Adrenal gland (tissue), 12 donors: ENCODE measurements around the gene MUTYH. TPM values are rescaled to one million over a fixed set of nuclear protein-coding genes. Genes with fewer than 3 reads are reported as not detected.

ENCODE experiments used
- DNase-seq, 7 donors: peaks; one replicate each; pipeline ENCODE4 v3.0.0-alpha.2; 2019 to 2020
- H3K27ac ChIP-seq, 5 donors: fragments of 200-600 bp; sonication (generic) in 4 of 5; 1 replicate in 3 of 5; 2 replicates in 2 of 5; pipeline versions ENCODE4 v1.5.1 to v1.8.0; 2016 to 2020; ENCODE audit warnings: mild to moderate bottlenecking in 1 of 5
- H3K27me3 ChIP-seq: fragments of 200-600 bp; 2 replicates; pipeline ENCODE4 v1.8.0; 2021
- H3K36me3 ChIP-seq, 2 donors: fragments of 200-600 bp; replicated peaks in 1 of 2; 1 replicate in 1 of 2; 2 replicates in 1 of 2; pipeline versions ENCODE4 v1.5.1 to v1.8.0; 2018 to 2022
- H3K4me1 ChIP-seq, 2 donors: fragments of 200-600 bp; replicated peaks in 1 of 2; 1 replicate in 1 of 2; 2 replicates in 1 of 2; pipeline versions ENCODE4 v1.5.1 to v1.8.0; 2018 to 2021
- H3K4me3 ChIP-seq, 4 donors: fragments of 200-600 bp; sonication (generic) in 3 of 4; one replicate each; pipeline ENCODE4 v1.5.1; 2016 to 2018
- H3K9me3 ChIP-seq, 3 donors: fragments of 200-600 bp; sonication (generic) in 1 of 3; replicated peaks in 1 of 3; 1 replicate in 2 of 3; 2 replicates in 1 of 3; pipeline versions ENCODE4 v1.5.1 to v1.8.0; 2016 to 2021
- CTCF ChIP-seq, 6 experiments: fragments of 450-650 bp in 4 of 6; fragments of 200-600 bp in 2 of 6; sonication (generic) in 1 of 6; IDR thresholded peaks; 1 replicate in 5 of 6; 2 replicates in 1 of 6; pipeline versions ENCODE4 v1.5.1 to v1.8.0; 2016 to 2021; ENCODE audit warnings: antibody characterized with exemption in 6 of 6, mild to moderate bottlenecking in 2 of 6, moderate library complexity in 1 of 6
- POLR2A ChIP-seq, 2 donors: fragments of 450-650 bp; IDR thresholded peaks; one replicate each; pipeline ENCODE4 v1.6.1; 2017; ENCODE audit warnings: antibody characterized with exemption in 2 of 2, mild to moderate bottlenecking in 2 of 2, moderate library complexity in 1 of 2
- whole genome bisulfite sequencing, 4 donors: extraction: QIAGEN DNeasy Blood & Tissue Kit in 2 of 4; methylation state at CpG; one replicate each; pipeline versions ENCODE4 v1.1.5 to v1.1.7; 2013 to 2017; 5-methylcytosine and 5-hydroxymethylcytosine counted together
- intact Hi-C, 2 donors: fragments of 100-400 bp; cut with DNase I; formaldehyde crosslinking; loops; one replicate each; pipeline versions ENCODE4 v1.14.1 to v1.15.0; 2022 to 2023
- polyA plus RNA-seq, 3 donors: library from polyadenylated mRNA; stranded (reverse); fragments of 200-250 nt in 2 of 3; fragments of 350-450 nt in 1 of 3; fragmentation: Illumina TruSeq in 1 of 3; extraction: RNeasy Lipid Tissue Mini Kit (QIAGEN cat#74804) in 1 of 3; gene quantifications; one replicate each; pipeline ENCODE4 v1.2.3, GENCODE V29; 2013 to 2014
- total RNA-seq, 9 donors: library from RNA; depleted of rRNA in 4 of 9; stranded (reverse); fragments of >200 nt in 4 of 9; fragments of 120-200 nt in 1 of 9; fragmentation: NEBNext Ultra II Directional in 1 of 9; extraction: Animal tissue kit (Norgen Biotek cat#: 25700) in 1 of 9; gene quantifications; one replicate each; pipeline versions ENCODE4 v1.1.0 to v1.2.4, GENCODE V29; 2013 to 2023
- donor health status: healthy with polysubstance abuse.
- donor health status: Bipolar disorder and iron deficiency.
- donor health status: DM: yes; HTN: yes; CAD: no.
- donor health status: DM: no; HTN: no; CAD: no.
- donor health status: DM: no; HTN: no; CAD: no.
- donor health status: DM: yes; HTN: yes; CAD: no.

MUTYH gene
- total and polyA plus RNA-seq, 12 donors: 9.8 to 60.7 (median 22.2) TPM

GRCh38 chr1:45348020-45348419, 7.8 kb upstream of the MUTYH start:
- Histone ChIP-seq H3K4me3 (no peak overlapping the region), H3K9me3 (no peaks in the 10 kb centered on the region), H3K4me1 (peaks cover 11 to 16% of the 10 kb centered on the region in 2 donors), H3K36me3 (peaks cover 0 to 23% of the 10 kb centered on the region in 2 donors), H3K27ac (peak overlapping the region in 3 of 5 donors; percentile 50 to 67 (median 53)), H3K27me3 (no peaks in the 10 kb centered on the region)
- intact Hi-C loops: loop anchor here in 1 of 2 donors (10.0 kb wide), 1 partner anchor 217 kb away; no protein-coding TSS in a partner anchor
- TF ChIP-seq CTCF (IDR thresholded peaks at IDR 0.05) (no peak), POLR2A (IDR thresholded peaks at IDR 0.05) (no peak)
- no peak for DNase-seq
- WGBS, 4 donors: 75 to 89% (median 87%) methylated on average over 2 of the region's 2 CpGs

GRCh38 chr1:45346473-45346872, 6.2 kb upstream of the MUTYH start:
- Histone ChIP-seq H3K4me1 (peaks cover 12 to 21% of the 10 kb centered on the region in 2 donors), H3K27me3 (no peaks in the 10 kb centered on the region), H3K4me3 (no peak overlapping the region), H3K9me3 (no peaks in the 10 kb centered on the region), H3K27ac (no peak overlapping the region), H3K36me3 (peaks cover 0 to 38% of the 10 kb centered on the region in 2 donors)
- TF ChIP-seq POLR2A (IDR thresholded peaks at IDR 0.05) (no peak), CTCF (IDR thresholded peaks at IDR 0.05) (no peak)
- WGBS, 4 donors: 89 to 95% (median 92%) methylated on average over 2 of the region's 2 CpGs
- intact Hi-C loops: loop anchor here in 1 of 2 donors (10.0 kb wide), 1 partner anchor 218 kb away; no protein-coding TSS in a partner anchor
- peak in 1 of 7 donors; percentile 31 for DNase-seq

- peaks cover 22 to 31% of the 10 kb centered on the region in 2 donors for H3K4me1 ChIP-seq
- TF ChIP-seq CTCF (IDR thresholded peaks at IDR 0.05) (no peak), POLR2A (IDR thresholded peaks at IDR 0.05) (no peak)
- no peak overlapping the region for H3K27ac ChIP-seq
- H3K36me3 ChIP-seq: peaks cover 0 to 38% of the 10 kb centered on the region in 2 donors
- intact Hi-C loops: loop anchor here in 1 of 2 donors (10.0 kb wide), 1 partner anchor 220 kb away; no protein-coding TSS in a partner anchor
- H3K9me3 ChIP-seq: no peaks in the 10 kb centered on the region
- DNase-seq: no peak
- H3K27me3 ChIP-seq: no peaks in the 10 kb centered on the region
- H3K4me3 ChIP-seq: no peak overlapping the region
- 95 to 98% (median 97%) methylated on average over 10 to 13 of the region's 13 CpGs for WGBS, 4 donors
Measured at GRCh38 chr1:45345014-45345413, 4.8 kb upstream of the MUTYH start.

GRCh38 chr1:45344499-45344898, 4.3 kb upstream of the MUTYH start:
- no peaks in the 10 kb centered on the region for H3K9me3 ChIP-seq
- H3K27me3 ChIP-seq: no peaks in the 10 kb centered on the region
- 78 to 100% (median 96%) methylated on average over 2 of the region's 2 CpGs for WGBS, 4 donors
- peaks cover 0 to 38% of the 10 kb centered on the region in 2 donors for H3K36me3 ChIP-seq
- no peak for TF ChIP-seq CTCF (IDR thresholded peaks at IDR 0.05)
- TF ChIP-seq POLR2A (IDR thresholded peaks at IDR 0.05): no peak
- DNase-seq: no peak
- no peak overlapping the region for H3K27ac ChIP-seq
- H3K4me3 ChIP-seq: no peak overlapping the region
- peaks cover 22 to 30% of the 10 kb centered on the region in 2 donors for H3K4me1 ChIP-seq
- intact Hi-C loops: loop anchor here in 1 of 2 donors (10.0 kb wide), 1 partner anchor 220 kb away; no protein-coding TSS in a partner anchor
